ENCODE results near the gene PDIA5.

DNA sequence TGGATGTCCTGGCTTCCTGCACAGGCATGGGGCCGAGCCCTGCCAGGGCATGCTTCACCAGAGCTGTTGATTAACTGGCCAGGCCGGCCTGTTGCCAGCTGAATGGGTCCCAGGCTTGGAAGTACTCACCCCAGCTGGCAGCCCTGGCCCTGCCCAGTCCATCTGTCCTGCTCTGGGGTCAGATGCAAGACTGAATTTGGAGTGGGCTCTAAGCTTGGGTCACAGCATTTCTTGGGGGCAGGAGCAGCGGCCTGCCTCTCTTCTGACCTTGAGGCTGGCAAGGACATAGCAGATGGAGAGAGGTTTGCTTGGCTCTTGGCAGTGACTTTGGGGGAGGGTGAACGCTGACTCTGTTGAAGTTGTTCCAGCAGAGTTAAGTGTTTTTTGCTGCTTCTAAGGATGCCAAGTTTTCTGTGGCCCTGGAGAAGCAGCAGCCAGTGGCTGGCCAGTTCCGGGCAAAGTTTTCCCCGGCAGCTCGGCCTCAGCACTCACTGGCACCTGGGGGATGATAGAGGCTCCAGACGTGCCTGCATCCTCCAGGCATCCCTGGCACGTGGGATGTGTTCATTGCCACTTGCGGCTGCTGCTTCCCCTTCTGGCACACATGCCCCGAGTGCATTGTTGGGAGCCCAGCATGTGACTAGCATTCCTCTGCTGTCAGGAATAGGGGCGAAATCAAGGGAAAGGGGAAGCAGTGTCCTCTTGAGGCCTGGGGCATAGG is 22.9 kb downstream of the PDIA5 start:
- TF ChIP-seq, protein P1, sequence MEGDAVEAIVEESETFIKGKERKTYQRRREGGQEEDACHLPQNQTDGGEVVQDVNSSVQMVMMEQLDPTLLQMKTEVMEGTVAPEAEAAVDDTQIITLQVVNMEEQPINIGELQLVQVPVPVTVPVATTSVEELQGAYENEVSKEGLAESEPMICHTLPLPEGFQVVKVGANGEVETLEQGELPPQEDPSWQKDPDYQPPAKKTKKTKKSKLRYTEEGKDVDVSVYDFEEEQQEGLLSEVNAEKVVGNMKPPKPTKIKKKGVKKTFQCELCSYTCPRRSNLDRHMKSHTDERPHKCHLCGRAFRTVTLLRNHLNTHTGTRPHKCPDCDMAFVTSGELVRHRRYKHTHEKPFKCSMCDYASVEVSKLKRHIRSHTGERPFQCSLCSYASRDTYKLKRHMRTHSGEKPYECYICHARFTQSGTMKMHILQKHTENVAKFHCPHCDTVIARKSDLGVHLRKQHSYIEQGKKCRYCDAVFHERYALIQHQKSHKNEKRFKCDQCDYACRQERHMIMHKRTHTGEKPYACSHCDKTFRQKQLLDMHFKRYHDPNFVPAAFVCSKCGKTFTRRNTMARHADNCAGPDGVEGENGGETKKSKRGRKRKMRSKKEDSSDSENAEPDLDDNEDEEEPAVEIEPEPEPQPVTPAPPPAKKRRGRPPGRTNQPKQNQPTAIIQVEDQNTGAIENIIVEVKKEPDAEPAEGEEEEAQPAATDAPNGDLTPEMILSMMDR (IDR thresholded peaks at IDR 0.05): no peak
- no peak for TF ChIP-seq POLR2A (IDR thresholded peaks at IDR 0.05)

All from testis (tissue), 2 donors.